ENCODE results near the gene ULK3.

The ULK3 gene

DNA sequence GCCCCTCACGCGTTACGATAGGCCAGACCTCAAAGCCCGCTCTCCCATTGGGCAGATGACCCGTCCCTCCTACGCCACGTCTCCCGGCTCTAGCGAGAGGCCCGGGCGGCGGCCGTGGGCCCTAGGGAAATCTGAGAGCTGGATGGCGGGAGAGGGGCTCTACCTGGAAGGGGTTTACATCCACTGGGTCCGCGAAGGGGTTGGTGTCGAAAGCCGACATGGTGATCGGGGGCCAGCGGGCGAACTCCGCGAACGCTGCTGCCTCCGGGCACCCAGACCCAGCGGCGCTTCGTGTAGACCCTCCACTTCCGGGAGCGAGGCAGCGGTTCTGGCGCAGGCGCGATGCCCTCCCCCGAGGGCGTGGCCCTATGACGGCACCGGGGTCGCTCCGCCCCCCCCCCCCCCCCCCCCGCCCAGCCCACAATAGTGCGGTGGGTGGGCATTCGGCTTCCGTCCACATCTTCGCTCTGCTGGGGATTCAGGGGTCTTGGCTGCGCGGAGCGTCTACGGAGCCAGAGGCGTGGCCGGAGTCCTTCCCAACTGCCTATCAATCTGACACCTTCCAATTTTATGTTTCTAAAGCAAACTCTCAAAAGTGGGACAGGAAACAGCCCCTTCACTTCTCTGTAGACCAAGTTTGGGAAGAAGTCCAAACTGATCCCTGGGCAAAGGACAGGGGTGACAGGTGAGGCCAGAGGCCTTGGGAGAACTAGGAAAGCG lies 30.2 kb upstream of the ULK3 start, which contains the start of gene SCAMP2:
SCAMP2 (minus strand) TSS at position 330 of the 720 bp plus-strand sequence; CDS start at position 220, 110 bp downstream.
- Histone ChIP-seq H3F3A (ENCODE audit: control insufficient read depth, insufficient read depth) (peaks cover 12% of the 10 kb centered on the region; the same call in 1 of the 2 replicates), H3K27me3 (ENCODE audit: control insufficient read depth, low read length) (0 out of 2 replicates have a peak, but pooled peaks cover 3% of the 10 kb centered on the region), H3K9me2 (replicated peaks; ENCODE audit: control insufficient read depth, low read length) (no peaks in the 10 kb centered on the region), H3K4me2 (ENCODE audit: low read length) (peak within 1 kb of the TSS; percentile 100), H4K20me1 (ENCODE audit: control insufficient read depth, insufficient read depth, low read depth, low read length) (peaks cover 19% of the 10 kb centered on the region), H3K27ac (ENCODE audit: low read depth, low read length) (peak within 1 kb of the TSS; percentile 59), H3K4me3 (ENCODE audit: low read length) (peak within 1 kb of the TSS; percentile 97), H3K36me3 (ENCODE audit: control insufficient read depth, low read length) (peaks cover 29% of the 10 kb centered on the region), H3K4me1 (ENCODE audit: control insufficient read depth, low read length) (peaks cover 44% of the 10 kb centered on the region), H3K79me2 (ENCODE audit: control insufficient read depth, low read length) (peaks cover 48% of the 10 kb centered on the region), H3K9me3 (ENCODE audit: control insufficient read depth, insufficient read depth, low read length) (peaks cover 2% of the 10 kb centered on the region; the same call in 1 of the 2 replicates)
- TF ChIP-seq EZH2phosphoT487 (IDR thresholded peaks at IDR 0.05; ENCODE audit: borderline replicate concordance, low read length): no peak
- TF ChIP-seq CTCF (IDR thresholded peaks at IDR 0.05; ENCODE audit: low read depth, low read length, poor library complexity, severe bottlenecking): no peak

DNA sequence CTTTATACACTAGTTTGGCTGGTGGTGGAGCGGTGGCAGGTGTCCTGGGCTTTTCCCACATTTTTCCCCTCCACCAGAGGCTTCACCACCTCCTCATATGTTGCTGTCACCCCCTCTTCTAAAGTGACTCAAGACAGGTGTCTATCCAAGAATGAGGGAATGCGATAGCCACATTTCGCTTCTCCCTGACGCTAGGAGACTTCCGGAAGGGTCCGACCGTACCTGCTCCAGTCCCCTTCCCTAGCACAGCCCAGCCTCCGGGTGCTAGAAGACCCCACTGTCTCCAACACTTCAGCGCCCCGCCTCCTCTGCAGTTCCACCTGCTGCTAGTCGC lies 29.7 kb upstream of the ULK3 start:
- Histone ChIP-seq H3K27me3 (ENCODE audit: control insufficient read depth, low read length) (0 out of 2 replicates have a peak, but pooled peaks cover 3% of the 10 kb centered on the region), H3K4me2 (ENCODE audit: low read length) (peak overlapping the region; percentile 100), H4K20me1 (ENCODE audit: control insufficient read depth, insufficient read depth, low read depth, low read length) (peaks cover 22% of the 10 kb centered on the region), H3K4me3 (ENCODE audit: low read length) (peak overlapping the region; percentile 97), H3K79me2 (ENCODE audit: control insufficient read depth, low read length) (peaks cover 54% of the 10 kb centered on the region), H3F3A (ENCODE audit: control insufficient read depth, insufficient read depth) (peaks cover 12% of the 10 kb centered on the region; the same call in 1 of the 2 replicates), H3K9me3 (ENCODE audit: control insufficient read depth, insufficient read depth, low read length) (peaks cover 6% of the 10 kb centered on the region; the same call in 1 of the 2 replicates), H3K36me3 (ENCODE audit: control insufficient read depth, low read length) (peaks cover 34% of the 10 kb centered on the region), H3K27ac (ENCODE audit: low read depth, low read length) (peak overlapping the region; percentile 59), H3K9me2 (replicated peaks; ENCODE audit: control insufficient read depth, low read length) (no peaks in the 10 kb centered on the region), H3K4me1 (ENCODE audit: control insufficient read depth, low read length) (peaks cover 49% of the 10 kb centered on the region)
- no peak for TF ChIP-seq CTCF (IDR thresholded peaks at IDR 0.05; ENCODE audit: low read depth, low read length, poor library complexity, severe bottlenecking)
- TF ChIP-seq EZH2phosphoT487 (IDR thresholded peaks at IDR 0.05; ENCODE audit: borderline replicate concordance, low read length): no peak

DNA sequence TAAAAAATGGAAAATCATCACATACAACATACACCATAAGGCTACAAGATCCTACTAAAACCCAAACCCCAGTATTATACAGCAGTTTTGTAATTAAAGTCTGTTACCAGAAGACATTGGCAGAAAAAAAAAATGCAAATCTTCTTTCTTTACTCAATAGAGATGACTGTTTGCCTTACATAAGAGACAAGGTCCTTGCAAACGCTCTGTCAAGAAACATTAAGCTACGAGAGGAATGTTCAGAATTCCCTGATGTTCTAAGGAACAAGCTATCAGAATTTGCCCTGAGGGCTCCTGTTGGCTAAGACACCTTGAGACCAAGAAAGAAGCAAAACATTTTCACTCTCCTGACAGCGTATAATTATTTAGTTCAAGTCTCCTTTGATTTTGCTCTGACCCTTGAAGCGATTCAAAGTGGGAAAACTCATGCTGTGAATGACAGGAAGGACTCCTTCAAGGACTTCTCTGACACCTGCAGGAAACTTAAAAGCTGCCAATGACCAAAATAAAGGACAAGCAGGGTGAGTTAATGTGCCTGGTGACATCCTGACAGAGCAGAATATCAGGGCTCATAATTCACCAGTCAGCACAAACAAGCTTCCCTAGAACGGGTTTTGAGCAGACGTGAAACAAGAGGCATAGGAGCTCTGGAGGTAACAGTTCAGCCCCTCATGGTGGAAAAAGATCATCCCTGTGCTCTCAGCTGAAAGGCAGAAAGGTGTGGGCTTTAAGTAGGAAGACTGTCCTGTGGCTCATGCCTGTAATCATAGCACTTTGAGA lies 27.7 kb upstream of the ULK3 start:
- peaks cover 6% of the 10 kb centered on the region; the same call in 1 of the 2 replicates for H3K9me3 ChIP-seq (ENCODE audit: control insufficient read depth, insufficient read depth, low read length)
- peak overlapping the region; percentile 50 for H3K4me3 ChIP-seq (ENCODE audit: low read length)
- peak overlapping the region; percentile 52 for H3K27ac ChIP-seq (ENCODE audit: low read depth, low read length)
- no peaks in the 10 kb centered on the region for H3K27me3 ChIP-seq (ENCODE audit: control insufficient read depth, low read length)
- H3K9me2 ChIP-seq (replicated peaks; ENCODE audit: control insufficient read depth, low read length): no peaks in the 10 kb centered on the region
- H4K20me1 ChIP-seq (ENCODE audit: control insufficient read depth, insufficient read depth, low read depth, low read length): peaks cover 26% of the 10 kb centered on the region
- H3K79me2 ChIP-seq (ENCODE audit: control insufficient read depth, low read length): peaks cover 73% of the 10 kb centered on the region
- no peak for TF ChIP-seq CTCF (IDR thresholded peaks at IDR 0.05; ENCODE audit: low read depth, low read length, poor library complexity, severe bottlenecking)
- TF ChIP-seq EZH2phosphoT487 (IDR thresholded peaks at IDR 0.05; ENCODE audit: borderline replicate concordance, low read length): no peak
- peaks cover 42% of the 10 kb centered on the region for H3K36me3 ChIP-seq (ENCODE audit: control insufficient read depth, low read length)
- peak overlapping the region; percentile 72 for H3K4me2 ChIP-seq (ENCODE audit: low read length)
- H3K4me1 ChIP-seq (ENCODE audit: control insufficient read depth, low read length): peaks cover 58% of the 10 kb centered on the region
- H3F3A ChIP-seq (ENCODE audit: control insufficient read depth, insufficient read depth): peaks cover 12% of the 10 kb centered on the region; the same call in 1 of the 2 replicates
